ENCODE data around the gene FUCA2.
"Not testable (repeated sequence)": the region's sequence is repeated elsewhere in the genome, so short reads cannot be mapped to it uniquely, and the experiment has no call there.

The FUCA2 gene

DNA sequence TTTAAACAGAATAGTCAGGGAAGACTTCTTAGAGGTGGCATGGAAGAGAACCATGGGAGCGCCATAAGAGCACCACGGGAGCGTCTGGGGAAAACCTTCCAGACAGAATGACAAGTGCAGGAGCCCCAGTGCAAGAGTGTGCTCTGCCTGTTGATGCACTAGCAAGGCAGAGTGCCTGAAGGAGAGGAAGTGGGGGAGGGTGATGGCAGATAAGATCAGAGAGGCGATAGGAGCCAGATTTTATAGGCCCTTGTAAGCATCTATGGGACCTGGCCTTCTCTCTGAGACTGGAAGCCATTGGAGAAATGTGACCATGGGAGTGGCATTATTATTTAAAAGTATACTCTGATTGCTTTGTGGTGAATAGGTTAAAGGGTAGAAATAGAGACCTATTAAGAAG is 13.1 kb downstream of the FUCA2 start:
- no peak for DNase-seq (ENCODE audit: low read depth in 2 of 2)

DNA sequence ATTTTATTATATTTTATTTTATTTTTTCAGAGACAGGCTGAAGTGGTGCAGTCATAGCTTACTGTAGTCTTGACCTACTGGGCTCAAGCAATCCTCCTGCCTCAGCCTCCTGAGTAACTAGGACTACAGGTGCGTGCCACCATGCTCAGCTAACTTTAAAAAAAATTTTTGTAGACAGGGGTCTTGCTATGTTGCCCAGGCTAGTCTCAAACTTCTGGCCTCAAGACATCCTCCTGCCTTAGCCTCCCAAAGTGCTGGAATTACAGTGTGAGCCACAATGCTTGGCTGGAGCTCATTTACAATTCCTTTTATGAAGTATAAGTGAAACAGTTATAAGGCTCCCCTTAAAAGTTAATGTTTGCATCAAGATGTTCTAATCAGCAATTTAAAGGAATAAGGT is 14.5 kb downstream of the FUCA2 start:
- DNase-seq (ENCODE audit: low read depth in 2 of 2), result no peak

DNA sequence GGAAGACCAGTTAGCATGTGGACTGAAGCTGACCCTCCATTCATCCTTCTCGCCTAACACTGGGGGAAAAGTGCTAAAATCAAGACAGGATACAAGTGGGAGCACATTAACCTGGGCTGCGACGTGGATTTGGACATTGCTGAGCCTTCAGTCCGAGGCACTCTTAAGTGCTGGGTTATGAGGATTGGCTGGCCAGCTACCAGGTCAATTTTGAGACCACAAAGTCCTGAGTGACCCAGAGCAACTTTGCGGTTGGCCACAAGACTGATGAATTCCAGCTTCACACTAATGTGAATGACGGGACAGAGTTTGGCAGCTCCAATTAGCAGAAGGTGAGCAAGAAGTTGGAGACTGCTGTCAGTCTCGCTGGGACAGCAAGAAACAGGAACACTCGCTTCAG is 20.7 kb downstream of the FUCA2 start:
- no peak for DNase-seq (ENCODE audit: low read depth in 2 of 2)

DNA sequence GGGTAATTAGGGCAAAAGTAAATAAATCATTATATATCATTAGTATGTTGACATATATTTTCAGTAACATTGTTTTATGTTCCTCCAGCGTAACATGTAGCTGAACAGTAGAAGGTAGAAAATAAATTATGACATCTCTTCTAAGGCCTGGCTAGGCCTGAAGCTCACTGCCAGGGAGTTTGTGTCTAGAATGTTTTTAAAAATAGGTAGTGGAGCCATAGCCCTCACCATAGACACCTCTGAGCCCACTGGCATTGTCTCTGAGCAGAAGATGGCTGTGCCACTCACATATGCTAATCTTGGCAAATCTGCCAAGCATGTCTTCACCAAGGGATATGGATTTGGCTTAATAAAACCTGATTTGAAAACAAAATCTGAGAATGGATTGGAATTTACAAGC is 21.3 kb downstream of the FUCA2 start:
- DNase-seq (ENCODE audit: low read depth in 2 of 2), result no peak

DNA sequence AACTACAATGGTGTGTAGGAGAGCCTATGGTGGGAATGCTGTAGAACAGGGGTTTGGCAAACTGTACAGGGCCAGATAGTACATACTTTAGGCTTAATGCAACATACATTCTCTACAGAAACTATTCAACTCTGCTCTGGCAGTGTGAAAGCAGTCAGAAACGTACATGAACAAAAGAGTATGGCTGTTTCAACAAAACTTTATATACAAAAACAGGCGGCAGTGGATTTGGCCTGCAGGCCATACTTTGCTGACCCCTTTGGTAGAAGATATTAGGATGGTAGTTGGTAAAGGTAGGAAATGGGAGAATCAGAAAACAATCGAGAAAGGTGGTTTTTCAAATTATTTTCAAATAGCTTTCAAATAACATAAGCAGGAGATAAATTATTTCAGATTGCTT is 24.8 kb downstream of the FUCA2 start:
- no peak for DNase-seq (ENCODE audit: low read depth in 2 of 2)

DNA sequence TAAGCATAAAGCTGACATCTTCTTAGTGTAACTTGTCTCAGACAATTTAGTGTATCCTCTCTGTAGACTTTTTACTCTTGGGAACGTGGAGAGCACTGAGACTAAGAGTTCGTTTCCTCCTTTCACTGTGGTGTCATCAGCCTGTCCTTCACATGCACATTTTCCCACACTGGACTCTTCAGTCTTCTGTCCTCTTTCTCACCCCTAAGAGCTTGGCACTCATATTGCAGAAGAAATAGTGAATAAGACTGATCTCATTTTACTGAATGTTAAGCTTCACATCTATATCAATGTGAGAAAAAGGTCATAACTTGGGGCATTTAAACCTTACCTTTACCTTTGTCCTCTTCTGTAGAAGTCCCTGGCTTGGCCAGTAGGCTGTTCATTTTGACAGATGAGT is 25.6 kb downstream of the FUCA2 start:
- no peak for DNase-seq (ENCODE audit: low read depth in 2 of 2)

DNA sequence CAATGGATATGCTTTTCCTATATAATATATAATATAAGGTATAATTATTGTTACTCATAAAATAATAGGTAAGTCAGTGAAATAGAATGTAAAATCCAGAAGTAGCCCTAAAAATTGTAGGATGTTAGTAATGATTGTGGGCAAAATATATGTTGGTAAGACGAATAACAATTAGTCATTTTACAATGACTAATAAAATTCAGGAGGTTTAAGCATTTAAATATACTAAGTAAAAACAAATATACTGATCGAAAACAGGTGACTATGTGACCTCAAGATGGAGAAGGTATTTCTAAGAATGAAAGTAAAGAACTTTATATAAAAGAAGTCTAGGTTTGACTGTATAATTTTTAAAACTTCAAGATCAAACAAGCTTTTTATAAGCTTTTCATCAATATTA is 28.9 kb downstream of the FUCA2 start:
- no peak for DNase-seq (ENCODE audit: low read depth in 2 of 2)

DNA sequence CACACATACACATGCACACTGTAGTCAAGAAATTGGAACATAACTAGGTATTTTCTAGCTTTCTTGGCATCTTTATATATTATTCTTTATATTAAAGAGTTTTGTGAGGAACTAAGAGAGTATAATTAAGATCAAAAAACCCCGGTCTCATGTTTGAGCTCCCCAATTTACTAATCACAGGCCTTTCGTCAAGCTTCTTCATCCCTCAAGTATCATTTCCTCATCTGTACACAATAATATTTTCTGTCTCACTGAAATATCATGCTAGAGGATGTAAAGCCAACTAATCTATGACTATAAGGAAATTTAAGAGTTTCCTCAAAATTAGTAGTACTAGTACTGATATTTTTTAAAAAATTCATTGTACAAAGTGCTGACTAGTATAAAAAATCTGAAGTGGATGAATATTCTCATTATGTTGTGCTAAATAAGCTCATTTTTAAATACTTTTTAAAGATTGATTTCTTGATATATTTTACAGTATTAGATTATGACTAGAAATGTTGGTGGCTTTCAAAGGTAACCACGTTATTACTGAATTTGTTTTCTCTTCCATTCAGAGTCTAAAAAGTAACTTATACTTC is 32.9 kb downstream of the FUCA2 start:
- DNase-seq (ENCODE audit: low read depth in 2 of 2), result no peak

DNA sequence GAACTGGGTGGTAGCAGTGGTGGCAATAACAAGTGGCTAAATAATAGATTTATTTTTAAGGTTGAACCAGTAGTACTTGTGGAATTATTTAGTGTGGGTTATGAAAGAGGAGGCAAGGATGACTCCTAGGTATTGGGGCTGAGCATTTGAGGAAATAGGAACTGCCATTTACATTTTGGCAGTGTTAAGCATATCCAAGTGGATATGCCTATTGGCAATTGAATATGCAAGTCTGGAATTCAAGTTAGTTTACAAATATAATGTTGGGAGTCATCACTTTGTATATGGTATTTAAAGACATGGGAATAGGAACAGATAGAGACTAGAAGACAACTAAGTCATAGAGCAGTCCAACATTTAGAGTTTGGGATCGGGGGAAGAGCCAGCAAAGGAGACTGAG is 35.0 kb downstream of the FUCA2 start:
- DNase-seq (ENCODE audit: low read depth in 2 of 2), result no peak

DNA sequence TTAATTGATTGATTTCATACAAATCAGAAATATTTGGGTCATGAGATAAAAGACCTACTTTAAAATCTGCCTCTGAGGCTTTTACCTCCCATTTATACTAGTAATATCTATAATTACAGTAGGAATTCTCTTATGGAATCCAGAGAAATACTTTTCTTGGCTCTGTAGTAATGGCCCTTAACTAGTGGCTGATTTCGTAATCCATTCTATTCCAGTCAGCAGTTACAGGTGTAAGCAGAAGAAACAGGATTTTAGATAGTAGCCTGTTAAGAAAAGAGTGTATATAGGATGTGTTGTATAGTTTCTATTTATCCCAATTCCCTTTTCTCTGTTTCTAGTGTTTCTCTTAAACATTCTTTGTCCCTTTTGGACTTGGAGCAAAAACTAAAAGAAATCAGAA is 39.7 kb downstream of the FUCA2 start:
- no peak for DNase-seq (ENCODE audit: low read depth in 2 of 2)

DNA sequence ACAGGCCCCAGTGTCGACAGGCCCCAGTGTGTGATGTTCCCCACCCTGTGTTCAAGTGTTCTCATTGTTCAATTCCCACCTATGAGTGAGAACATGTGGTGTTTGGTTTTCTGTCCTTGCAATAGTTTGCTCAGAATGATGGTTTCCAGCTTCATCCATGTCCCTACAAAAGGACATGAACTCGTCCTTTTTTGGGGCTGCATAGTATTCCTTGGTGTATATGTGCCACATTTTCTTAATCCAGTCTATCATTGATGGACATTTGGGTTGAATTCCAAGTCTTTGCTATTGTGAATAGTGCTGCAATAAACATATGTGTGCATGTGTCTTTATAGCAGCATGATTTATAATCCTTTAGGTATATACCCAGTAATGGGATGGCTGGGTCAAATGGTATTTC is 42.7 kb downstream of the FUCA2 start:
- not testable (repeated sequence) for DNase-seq (ENCODE audit: low read depth in 2 of 2)

DNA sequence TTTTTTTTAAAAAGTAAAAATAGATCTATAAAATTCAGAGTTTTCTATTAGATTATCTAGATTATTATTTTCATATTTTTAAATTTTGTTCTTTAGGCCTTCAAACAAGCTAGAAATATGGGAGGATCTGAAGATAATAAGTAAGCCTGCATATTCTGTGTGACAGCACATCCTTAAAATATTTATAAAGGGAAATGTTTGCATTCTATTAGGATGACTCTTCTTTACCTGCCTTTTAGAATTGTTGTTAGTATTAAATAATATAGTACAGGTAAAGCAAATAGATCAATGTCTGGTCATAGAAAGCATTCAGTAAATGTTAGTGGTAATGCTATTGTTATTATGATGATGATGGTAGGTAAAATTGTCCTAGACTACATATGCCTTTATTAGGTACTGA is 43.5 kb downstream of the FUCA2 start:
- no peak for DNase-seq (ENCODE audit: low read depth in 2 of 2)

DNA sequence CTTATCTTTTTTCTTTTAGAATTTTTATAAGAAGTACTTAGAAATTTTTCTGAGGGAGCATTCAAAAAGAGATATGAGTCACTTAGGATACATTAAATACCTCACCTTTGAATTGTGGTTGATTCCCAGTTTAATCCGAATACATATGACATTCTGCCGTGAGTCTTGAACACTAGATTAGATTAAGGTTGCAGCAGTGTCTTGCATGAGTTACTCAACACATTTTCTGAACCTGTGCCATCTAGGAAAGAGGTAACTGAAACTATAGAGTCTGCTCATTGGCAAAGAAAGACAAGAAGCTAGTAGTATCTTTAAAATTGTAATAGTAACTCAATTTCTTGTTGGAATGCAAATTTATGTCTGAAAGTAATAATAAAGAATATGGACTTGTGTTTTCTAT is 46.0 kb downstream of the FUCA2 start:
- no peak for DNase-seq (ENCODE audit: low read depth in 2 of 2)

DNA sequence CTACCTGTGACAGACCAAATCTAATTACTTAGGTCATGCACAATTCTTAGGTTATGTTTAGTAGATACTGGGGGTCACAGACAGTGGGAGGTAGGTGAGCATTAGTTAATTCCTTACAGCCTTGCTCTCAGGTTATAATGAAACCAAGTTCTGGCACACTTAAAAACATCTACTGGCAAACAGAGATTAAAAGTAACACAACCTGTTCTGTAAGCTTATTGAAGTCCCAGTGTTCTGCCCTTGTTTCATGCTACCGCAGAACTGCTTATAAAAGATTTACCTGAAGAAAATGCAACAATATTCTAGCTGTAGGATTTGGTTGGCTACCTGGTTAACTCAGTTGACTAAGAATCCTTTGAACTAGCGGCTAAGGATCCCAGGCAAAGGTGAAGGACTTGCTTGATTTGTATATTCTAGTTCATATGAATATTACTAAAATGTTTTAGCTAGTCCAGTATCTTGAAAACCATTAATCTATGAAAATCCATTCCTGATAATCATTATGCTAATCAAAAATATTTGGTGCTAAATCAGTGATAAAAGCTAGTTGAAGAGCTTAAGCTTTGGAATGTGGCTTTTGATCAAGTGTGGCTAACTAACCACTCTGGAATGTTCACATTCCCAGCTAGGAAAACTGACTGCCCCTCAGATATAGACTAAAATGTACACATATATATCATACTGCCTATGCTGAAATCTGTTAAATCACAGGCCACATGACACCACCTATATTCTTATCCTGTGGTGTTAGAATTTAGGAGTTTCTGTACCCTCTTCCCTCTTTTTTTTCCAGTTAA is 53.8 kb downstream of the FUCA2 start:
- no peak for DNase-seq (ENCODE audit: low read depth in 2 of 2)

DNA sequence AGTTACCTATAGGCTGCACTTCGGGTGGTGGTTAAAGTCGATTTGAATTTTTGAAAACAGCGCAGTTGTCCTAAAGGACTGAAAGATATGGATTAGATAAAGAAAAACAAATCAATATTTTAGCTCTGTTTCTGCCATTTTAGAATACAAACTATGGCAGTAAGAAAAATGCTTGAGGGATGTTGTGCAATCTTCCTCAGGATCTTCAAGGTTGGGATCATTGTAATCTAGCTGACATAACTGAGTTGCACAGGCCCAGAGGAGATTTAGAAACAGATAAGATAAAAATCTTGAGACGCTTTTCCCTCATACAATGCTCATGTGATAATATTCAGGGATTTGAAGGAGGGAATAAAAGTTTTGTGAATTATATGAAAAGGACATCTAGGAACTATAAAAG is 60.0 kb downstream of the FUCA2 start:
- DNase-seq (ENCODE audit: low read depth in 2 of 2), result no peak

DNA sequence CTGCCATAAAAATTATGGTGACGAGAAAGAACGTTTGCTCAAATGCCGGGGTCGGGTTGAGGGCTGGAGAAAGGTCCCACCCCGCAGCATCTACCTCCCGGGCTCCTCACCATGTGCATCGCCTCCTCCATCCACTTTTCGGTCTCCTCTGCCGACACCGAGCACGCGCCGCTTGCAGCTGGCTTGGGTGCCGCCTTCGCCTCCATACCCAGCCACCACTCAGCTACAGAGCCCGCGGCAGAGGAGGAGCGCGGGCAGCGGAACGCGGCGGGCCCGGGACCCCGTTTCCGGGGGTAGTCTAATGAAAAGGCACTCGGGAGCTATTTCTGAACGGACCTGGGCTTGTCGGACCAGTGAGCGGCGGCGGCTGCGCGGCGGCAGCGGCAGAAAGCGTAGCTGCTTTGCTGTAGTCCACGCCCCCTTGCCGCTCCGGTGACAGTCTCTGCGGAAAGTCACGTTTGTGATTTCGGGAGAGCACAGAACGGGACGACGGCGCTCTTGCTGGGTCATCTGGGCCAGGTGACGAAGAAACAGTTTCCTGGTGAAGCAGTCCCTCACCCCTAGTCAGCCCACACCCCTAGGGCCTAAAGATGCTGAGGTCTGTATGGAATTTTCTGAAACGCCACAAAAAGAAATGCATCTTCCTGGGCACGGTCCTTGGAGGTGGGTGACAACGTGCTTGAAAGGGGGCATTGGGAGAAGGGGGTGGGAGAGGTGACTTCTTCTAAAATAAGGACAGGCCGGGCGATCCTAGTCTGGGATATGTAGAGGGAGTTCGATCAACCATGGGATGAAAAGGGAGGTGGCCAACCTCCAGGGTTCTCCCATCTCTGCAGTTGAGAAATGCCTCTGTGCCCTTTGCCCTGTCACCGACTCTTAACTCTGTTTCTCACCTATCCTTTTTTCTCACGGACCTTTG is 60.8 kb downstream of the FUCA2 start, which contains the start of the genes ADAT2 and PEX3:
TSS of gene ADAT2 (minus strand) at position 243 of the 919 bp plus-strand sequence. CDS start at position 206, 37 bp downstream.
TSS of gene PEX3 (plus strand) at position 353 of the 919 bp plus-strand sequence. CDS start at position 591, 238 bp downstream.
- peak; percentile 85 to 91 for DNase-seq (ENCODE audit: low read depth in 2 of 2)

DNA sequence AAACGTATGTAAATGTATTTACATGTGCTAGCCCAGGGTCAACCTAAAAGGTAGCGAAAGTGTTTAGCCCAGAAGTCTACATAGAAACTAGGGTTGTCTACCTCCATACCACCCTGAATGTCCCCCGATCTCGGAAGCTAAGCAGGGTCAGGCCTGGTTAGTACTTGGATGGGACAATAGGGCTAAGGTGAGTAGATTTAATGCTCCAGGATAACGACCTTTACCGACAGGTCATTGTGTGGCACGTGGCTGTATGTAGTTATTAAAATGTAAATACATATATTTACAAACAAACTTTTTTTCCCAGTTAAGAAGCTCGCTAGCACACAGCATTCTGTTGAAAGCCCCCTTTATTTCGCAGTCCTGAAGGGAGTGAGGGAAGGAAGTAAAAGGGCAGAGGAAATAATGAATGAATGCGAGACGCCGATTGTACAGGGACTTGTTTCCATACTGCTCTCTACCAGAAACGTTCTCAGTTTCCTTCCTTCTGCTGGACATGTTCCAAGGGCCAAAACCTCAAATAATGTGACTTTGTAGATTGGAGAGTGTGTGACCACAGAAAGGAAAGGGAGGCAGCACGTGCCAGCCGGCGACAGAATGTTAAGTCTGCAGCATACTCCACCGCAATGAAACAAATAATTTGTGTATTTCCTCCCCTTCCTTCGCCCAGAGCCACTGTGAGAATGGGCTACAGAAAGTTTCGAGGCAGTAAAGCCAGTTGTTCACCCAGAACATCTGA is 61.6 kb downstream of the FUCA2 start:
- DNase-seq (ENCODE audit: low read depth in 2 of 2), result no peak

DNA sequence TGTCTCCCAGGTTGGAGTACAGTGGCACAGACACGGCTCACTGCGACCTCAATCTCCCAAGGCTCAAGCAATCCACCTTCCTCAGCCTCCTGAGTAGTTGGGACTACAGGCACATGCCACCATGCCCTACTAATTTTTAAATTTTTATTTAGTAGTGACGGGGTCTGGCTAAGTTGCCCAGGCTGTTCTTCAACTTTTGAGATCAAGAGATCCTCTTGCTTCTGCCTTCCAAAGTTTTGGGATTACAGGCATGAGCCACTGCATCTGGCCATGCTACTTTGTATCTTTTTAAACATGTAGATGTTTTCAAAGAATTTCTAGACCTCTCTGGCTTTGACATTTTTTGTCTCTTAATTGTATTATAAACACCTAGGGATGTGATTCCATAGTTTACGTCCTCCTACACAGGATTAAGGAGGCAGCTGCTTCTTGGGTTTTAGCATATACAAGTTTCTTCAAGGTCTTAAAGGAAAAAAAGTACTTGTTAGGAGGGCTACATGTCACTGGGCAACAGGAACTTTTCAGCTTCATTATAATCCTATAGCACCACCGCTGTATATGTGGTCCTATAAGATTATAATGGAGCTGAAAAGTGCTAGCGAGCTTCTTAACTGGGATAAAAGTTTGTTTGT is 62.3 kb downstream of the FUCA2 start:
- no peak for DNase-seq (ENCODE audit: low read depth in 2 of 2)

DNA sequence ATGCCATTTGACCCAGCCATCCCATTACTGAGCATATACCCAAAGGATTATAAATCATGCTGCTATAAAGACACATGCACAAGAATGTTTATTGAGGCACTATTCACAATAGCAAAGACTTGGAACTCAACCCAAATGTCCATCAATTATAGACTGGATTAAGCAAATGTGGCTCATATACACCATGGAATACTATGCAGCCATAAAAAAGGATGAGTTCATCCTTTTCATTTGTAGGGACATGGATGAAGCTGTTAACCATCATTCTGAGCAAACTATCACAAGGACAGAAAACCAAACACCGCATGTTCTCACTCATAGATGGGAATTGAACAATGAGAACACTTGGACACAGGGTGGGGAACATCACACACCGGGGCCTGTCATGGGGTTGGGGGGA is 63.7 kb downstream of the FUCA2 start:
- DNase-seq (ENCODE audit: low read depth in 2 of 2), result not testable (repeated sequence)

All from stimulated activated CD8-positive, alpha-beta memory T cell treated with anti-CD3 and anti-CD28 coated beads, Interleukin-7, amount 100 ng/mL, for 4 hours (primary cell).